Gastrocnemius medialis (tissue), 4 donors: Measurements from ENCODE around the gene DYNC2LI1. TPM values are rescaled to one million over a fixed set of nuclear protein-coding genes. Genes with fewer than 3 reads are reported as not detected.
A peak's percentile ranks its signal among the peaks of the same experiment; 100 is the strongest.
"Not testable (repeated sequence)": the region's sequence is repeated elsewhere in the genome, so short reads cannot be mapped to it uniquely, and the experiment has no call there.

Experiments used
- ATAC-seq, 2 donors: fragments of 150-250 bp; one replicate each; pipeline ENCODE4 v1.9.1; 2016
- DNase-seq, 2 donors: peaks; one replicate each; pipeline ENCODE4 v3.0.0-alpha.2; 2019
- H3K27ac ChIP-seq, 4 donors: fragments of 200-600 bp; sonication (generic); 1 replicate in 1 of 4; 2 replicates in 3 of 4; pipeline ENCODE4 v1.5.1; 2016 to 2018; ENCODE audit warnings: mild to moderate bottlenecking in 2 of 4, moderate library complexity in 1 of 4
- H3K27me3 ChIP-seq, 3 donors: fragments of 200-600 bp; sonication (generic) in 2 of 3; 1 replicate in 1 of 3; 2 replicates in 2 of 3; pipeline versions ENCODE4 v1.5.1 to v1.6.0; 2016 to 2019; ENCODE audit warnings: mild to moderate bottlenecking in 1 of 3, moderate library complexity in 1 of 3
- H3K36me3 ChIP-seq, 2 donors: fragments of 200-600 bp; sonication (generic) in 1 of 2; one replicate each; pipeline ENCODE4 v1.5.1; 2017 to 2018
- H3K4me1 ChIP-seq, 2 donors: fragments of 200-600 bp; sonication (generic) in 1 of 2; one replicate each; pipeline ENCODE4 v1.5.1; 2016 to 2017; ENCODE audit warnings: mild to moderate bottlenecking in 2 of 2
- H3K4me3 ChIP-seq, 4 donors: fragments of 200-600 bp; sonication (generic) in 3 of 4; 1 replicate in 1 of 4; 2 replicates in 3 of 4; pipeline ENCODE4 v1.5.1; 2016 to 2019; ENCODE audit warnings: mild to moderate bottlenecking in 2 of 4
- H3K9me3 ChIP-seq, 3 donors: fragments of 200-600 bp; sonication (generic) in 2 of 3; 1 replicate in 1 of 3; 2 replicates in 2 of 3; pipeline ENCODE4 v1.5.1; 2016 to 2019
- CTCF ChIP-seq, 5 experiments: fragments of 450-650 bp in 3 of 5; fragments of 200-600 bp in 2 of 5; sonication (generic) in 2 of 5; IDR thresholded peaks in 4 of 5; conservative IDR thresholded peaks in 1 of 5; 1 replicate in 4 of 5; 2 replicates in 1 of 5; pipeline ENCODE4 v1.5.1; 2016 to 2019; ENCODE audit warnings: antibody characterized with exemption in 5 of 5, mild to moderate bottlenecking in 3 of 5, moderate library complexity in 3 of 5
- POLR2A ChIP-seq, 2 donors: fragments of 450-650 bp; IDR thresholded peaks; one replicate each; pipeline ENCODE4 v1.6.1; 2017; ENCODE audit warnings: antibody characterized with exemption in 2 of 2, mild to moderate bottlenecking in 2 of 2, moderate library complexity in 2 of 2
- in situ Hi-C, 4 donors: fragments of 200-750 bp; cut with MboI; loops; one replicate each; pipeline versions ENCODE4 v1.15.0 to v1.8.0; 2017; ENCODE audit warnings: low sequenced_read_pairs in 4 of 4
- intact Hi-C: fragments of 100-400 bp; cut with DNase I; formaldehyde crosslinking; loops from one replicate; pipeline ENCODE4 v1.15.1; 2023; ENCODE audit warnings: low total_unique reads
- total RNA-seq, 4 donors: library from RNA; depleted of rRNA; stranded (reverse); fragments of >200 nt; gene quantifications; one replicate each; pipeline versions ENCODE4 v1.1.0 to v1.2.3, GENCODE V29; 2016

Gene DYNC2LI1
- 10 to 100 TPM in 2 of 4 donors, 1 to 10 TPM in 2; 8.1 to 13.1 (median 10.2) TPM for total RNA-seq

- H3K36me3 ChIP-seq = no peaks in the 10 kb centered on the region
- TF ChIP-seq CTCF (IDR thresholded peaks at IDR 0.05 in 4 of 5, conservative IDR thresholded peaks at IDR 0.05 in 1 of 5) (no peak), POLR2A (IDR thresholded peaks at IDR 0.05) (no peak)
- in situ Hi-C loops (no loop called here), intact Hi-C loops (loop anchor here (10.0 kb wide), 1 partner anchor 179 kb away; the partner anchor contains the start of gene THADA)
- no peaks in the 10 kb centered on the region for H3K9me3 ChIP-seq
- peak within 1 kb of the TSS; percentile 67 to 97 (median 82) for H3K4me3 ChIP-seq
- ATAC-seq = peak; percentile 97 to 99
- H3K4me1 ChIP-seq = peaks cover 3 to 6% of the 10 kb centered on the region in 2 donors
- DNase-seq = peak; percentile 81 to 86
- H3K27me3 ChIP-seq = no peaks in the 10 kb centered on the region
- H3K27ac ChIP-seq = peak within 1 kb of the TSS; percentile 76 to 88 (median 81)
These were observed at the start of gene DYNC2LI1 for GRCh38 chr2:43773876-43774613. Gene DYNC2LI1 (plus strand): TSS chr2:43774039. CDS start chr2:43774139, 100 bp downstream.

GRCh38 chr2:43724728-43725526 lies 48.9 kb upstream of the DYNC2LI1 start:
- in situ Hi-C loops = no loop called here
- Histone ChIP-seq H3K27me3 (no peaks in the 10 kb centered on the region), H3K9me3 (no peaks in the 10 kb centered on the region), H3K4me1 (no peaks in the 10 kb centered on the region), H3K36me3 (no peaks in the 10 kb centered on the region), H3K4me3 (no peak overlapping the region), H3K27ac (no peak overlapping the region)
- TF ChIP-seq POLR2A (IDR thresholded peaks at IDR 0.05) = no peak
- TF ChIP-seq CTCF (IDR thresholded peaks at IDR 0.05 in 4 of 5, conservative IDR thresholded peaks at IDR 0.05 in 1 of 5) = no peak
- no peak for DNase-seq
- intact Hi-C loops = no loop called here
- no peak for ATAC-seq

- Histone ChIP-seq H3K4me1 (no peaks in the 10 kb centered on the region), H3K9me3 (no peaks in the 10 kb centered on the region), H3K27me3 (no peaks in the 10 kb centered on the region), H3K27ac (no peak overlapping the region), H3K36me3 (no peaks in the 10 kb centered on the region), H3K4me3 (no peak overlapping the region)
- intact Hi-C loops = no loop called here
- no peak for DNase-seq
- in situ Hi-C loops = no loop called here
- ATAC-seq = no peak
- TF ChIP-seq POLR2A (IDR thresholded peaks at IDR 0.05) = no peak
- no peak for TF ChIP-seq CTCF (IDR thresholded peaks at IDR 0.05 in 4 of 5, conservative IDR thresholded peaks at IDR 0.05 in 1 of 5)
These were observed 48.1 kb upstream of the DYNC2LI1 start for GRCh38 chr2:43725711-43726246.

- H3K4me3 ChIP-seq, ATAC-seq, H3K4me1 ChIP-seq, DNase-seq, H3K27ac ChIP-seq, H3K9me3 ChIP-seq, intact Hi-C loops, in situ Hi-C loops, H3K27me3 ChIP-seq, H3K36me3 ChIP-seq: not testable (repeated sequence)
These were observed 46.7 kb upstream of the DYNC2LI1 start for GRCh38 chr2:43726961-43727633.
